Hippocampal formation (tissue), 2 donors: ENCODE measurements around the gene ENDOG.
"Not testable (repeated sequence)": the region's sequence is repeated elsewhere in the genome, so short reads cannot be mapped to it uniquely, and the experiment has no call there.

Experiments used
- DNase-seq, 2 donors: peaks; one replicate each; lab custom pipeline; 2025; lab: John Stamatoyannopoulos, UW

ENDOG gene

DNA sequence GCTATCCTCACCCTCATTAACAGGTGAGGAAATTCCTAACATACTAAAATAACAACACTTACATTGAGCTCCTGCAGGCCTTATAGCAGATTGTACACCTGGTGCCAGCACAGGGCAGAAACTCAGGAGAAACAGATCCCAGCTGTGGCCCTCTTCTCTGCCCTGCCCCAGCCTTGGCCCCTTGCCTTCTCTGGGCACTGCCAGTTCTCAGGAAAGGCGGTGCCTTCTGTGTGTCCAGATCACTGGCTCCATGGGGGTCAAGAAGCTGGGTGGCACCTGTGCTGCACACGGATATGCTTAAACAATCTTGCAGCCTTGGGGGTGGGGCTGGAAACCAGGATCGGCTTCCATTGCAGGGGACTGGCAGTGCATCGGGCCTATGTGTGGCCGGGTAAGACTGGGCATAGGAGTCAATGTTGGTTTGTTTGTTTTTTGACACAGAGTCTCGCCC is 44.1 kb downstream of the ENDOG start:
- no peak for DNase-seq

DNA sequence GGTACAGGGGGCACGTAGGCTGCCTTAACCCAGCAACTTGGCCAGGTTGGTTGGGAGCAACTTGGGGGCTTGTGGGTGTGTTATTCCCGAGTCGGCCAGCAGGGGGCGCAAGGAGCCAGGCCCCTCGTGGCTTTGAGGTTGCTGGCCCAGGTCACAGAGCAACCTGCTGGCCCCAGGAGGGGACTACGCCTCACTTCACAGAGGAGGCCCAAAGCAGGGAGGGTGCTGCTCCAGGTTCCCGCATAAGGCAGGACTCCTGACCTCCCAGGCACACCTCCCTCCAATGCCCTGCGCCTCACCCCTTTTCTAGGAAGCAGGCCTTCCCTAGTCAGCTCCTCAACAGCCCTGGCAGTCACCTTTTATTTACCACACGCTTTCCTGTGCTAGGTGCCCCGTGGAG is 45.3 kb downstream of the ENDOG start:
- peak in 1 of 2 donors; percentile 34 for DNase-seq

- DNase-seq, result no peak
Observed at GRCh38 chr9:128870128-128870940, 52.0 kb downstream of the ENDOG start.

DNA sequence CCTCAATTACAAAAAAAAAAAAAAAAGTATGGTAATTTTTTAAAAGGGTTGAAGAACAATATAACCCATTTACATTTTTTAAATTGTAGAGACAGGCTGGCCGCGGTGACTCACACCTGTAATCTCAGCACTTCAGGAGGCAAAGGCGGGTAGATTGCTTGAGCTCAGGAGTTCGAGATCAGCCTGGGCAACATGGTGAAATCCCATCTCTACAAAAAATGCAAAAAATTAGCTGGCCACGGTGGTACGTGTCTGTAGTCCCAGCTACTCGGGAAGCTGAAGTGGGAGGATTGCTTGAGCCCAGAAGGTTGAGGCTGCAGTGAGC is 52.6 kb downstream of the ENDOG start:
- not testable (repeated sequence) for DNase-seq
